Suprapubic skin (tissue), 3 donors: Measurements from ENCODE around the gene SDHAF3.

Source experiments
- CTCF ChIP-seq, 2 donors: fragments of 200-600 bp in 1 of 2; fragments of 450-650 bp in 1 of 2; sonication (generic) in 1 of 2; IDR thresholded peaks; one replicate each; pipeline ENCODE4 v1.5.1; 2016 to 2019; ENCODE audit warnings: antibody characterized with exemption in 2 of 2, mild to moderate bottlenecking in 1 of 2, moderate library complexity in 1 of 2
- POLR2AphosphoS5 ChIP-seq, 3 donors: sonication (generic); formaldehyde crosslinking; IDR thresholded peaks; one replicate each; pipeline ENCODE4 v1.6.1; 2017; ENCODE audit warnings: antibody characterized with exemption in 3 of 3

GRCh38 chr7:97107192-97107800 is 10.2 kb upstream of the SDHAF3 start:
- TF ChIP-seq CTCF (IDR thresholded peaks at IDR 0.05), result no peak
- TF ChIP-seq POLR2AphosphoS5 (IDR thresholded peaks at IDR 0.05), result no peak
